Astrocyte of the cerebellum (primary cell): ENCODE measurements around the gene RSPRY1.

Experiments used
- DNase-seq: peaks from one replicate; pipeline ENCODE4 v3.0.0-alpha.2; 2011; ENCODE audit warnings: low read depth
- H3K4me3 ChIP-seq: 2 replicates; pipeline ENCODE4 v1.5.1; 2011; ENCODE audit warnings: mild to moderate bottlenecking, low read depth, low read length, moderate library complexity
- CTCF ChIP-seq: IDR thresholded peaks from 2 replicates; pipeline ENCODE4 v1.5.1; 2012; ENCODE audit warnings: low read length, low read depth, moderate library complexity, mild to moderate bottlenecking; ENCODE audit errors: missing control alignments
- in situ Hi-C: cut with HindIII; loops from 2 replicates; pipeline ENCODE4 v1.10.0; 2017; ENCODE audit warnings: low sequenced_read_pairs

RSPRY1 gene

GRCh38 chr16:57216968-57217367 lies 30.8 kb downstream of the RSPRY1 start:
- in situ Hi-C loops, result no loop called here
- H3K4me3 ChIP-seq, result no peak overlapping the region

GRCh38 chr16:57223057-57223456 lies 36.9 kb downstream of the RSPRY1 start:
- in situ Hi-C loops, result no loop called here
- TF ChIP-seq CTCF, result no peak
- DNase-seq, result no peak
- no peak overlapping the region for H3K4me3 ChIP-seq

More at GRCh38 chr16:57216968-57217367, 30.8 kb downstream of the RSPRY1 start:
- no peak for TF ChIP-seq CTCF
- no peak for DNase-seq

GRCh38 chr16:57224651-57225335 lies 38.7 kb downstream of the RSPRY1 start:
- TF ChIP-seq CTCF, result no peak
- in situ Hi-C loops, result no loop called here
- DNase-seq, result no peak
- no peak overlapping the region for H3K4me3 ChIP-seq

- no peak for DNase-seq
- in situ Hi-C loops, result no loop called here
- no peak for TF ChIP-seq CTCF
- no peak overlapping the region for H3K4me3 ChIP-seq
These were observed 39.8 kb downstream of the RSPRY1 start for GRCh38 chr16:57225978-57226377.

- in situ Hi-C loops, result no loop called here
- TF ChIP-seq CTCF, result no peak
- DNase-seq, result no peak
- H3K4me3 ChIP-seq, result no peak overlapping the region
These were observed 40.8 kb downstream of the RSPRY1 start for GRCh38 chr16:57226701-57227621.

GRCh38 chr16:57229079-57229478 lies 43.0 kb downstream of the RSPRY1 start:
- in situ Hi-C loops, result no loop called here
- H3K4me3 ChIP-seq, result no peak overlapping the region
- TF ChIP-seq CTCF, result no peak
- no peak for DNase-seq
